AG04449 (cell line): ENCODE results near the gene CTSL.

ENCODE experiments used
- CTCF ChIA-PET: fragments of 350-600 bp; formaldehyde crosslinking; extraction: SDS; loops from one replicate; lab custom pipeline; 2021; ENCODE audit warnings: antibody characterized with exemption; lab: Yijun Ruan, JAX
- POLR2A ChIA-PET: fragments of 400-600, 350-600 bp; formaldehyde crosslinking; extraction: SDS; loops from one replicate; lab custom pipeline; 2020; ENCODE audit warnings: antibody characterized with exemption, inconsistent platforms; lab: Yijun Ruan, JAX
- DNase-seq: peaks from one replicate; pipeline ENCODE4 v3.0.0-alpha.2; 2010; ENCODE audit warnings: low read depth, low spot score
- H3K4me3 ChIP-seq: 2 replicates; pipeline ENCODE4 v1.5.1; 2011; ENCODE audit warnings: low read depth, mild to moderate bottlenecking, control low read depth, low read length
- TF ChIP-seq, protein P1 (sequence below): IDR thresholded peaks from one replicate; pipeline ENCODE4 v1.5.1; 2011; ENCODE audit warnings: mild to moderate bottlenecking, moderate library complexity, low read length, control low read depth, inconsistent platforms; ENCODE audit not compliant: insufficient read depth; ENCODE audit errors: missing control alignments

Gene CTSL

DNA sequence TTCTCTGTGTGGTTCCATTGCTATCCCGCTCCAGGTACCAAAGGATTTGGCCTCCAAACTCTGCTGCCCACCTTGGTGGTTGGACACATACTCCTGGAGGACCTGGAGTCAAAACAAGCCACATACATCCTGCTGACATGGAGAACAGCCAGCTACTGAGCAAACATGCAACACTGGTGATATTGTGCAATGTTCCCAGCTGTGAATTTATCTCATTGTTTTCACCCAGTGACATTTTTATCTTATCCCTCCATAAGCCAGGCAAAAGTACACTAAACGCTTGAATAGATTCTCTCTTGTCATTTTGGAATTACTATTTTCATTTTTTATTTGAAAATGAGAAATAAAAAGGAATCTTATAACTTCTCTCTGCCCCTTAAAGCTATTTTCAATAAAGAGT is 11.1 kb upstream of the CTSL start:
- H3K4me3 ChIP-seq: no peak overlapping the region
- DNase-seq: peak; percentile 62
- TF ChIP-seq, protein P1, sequence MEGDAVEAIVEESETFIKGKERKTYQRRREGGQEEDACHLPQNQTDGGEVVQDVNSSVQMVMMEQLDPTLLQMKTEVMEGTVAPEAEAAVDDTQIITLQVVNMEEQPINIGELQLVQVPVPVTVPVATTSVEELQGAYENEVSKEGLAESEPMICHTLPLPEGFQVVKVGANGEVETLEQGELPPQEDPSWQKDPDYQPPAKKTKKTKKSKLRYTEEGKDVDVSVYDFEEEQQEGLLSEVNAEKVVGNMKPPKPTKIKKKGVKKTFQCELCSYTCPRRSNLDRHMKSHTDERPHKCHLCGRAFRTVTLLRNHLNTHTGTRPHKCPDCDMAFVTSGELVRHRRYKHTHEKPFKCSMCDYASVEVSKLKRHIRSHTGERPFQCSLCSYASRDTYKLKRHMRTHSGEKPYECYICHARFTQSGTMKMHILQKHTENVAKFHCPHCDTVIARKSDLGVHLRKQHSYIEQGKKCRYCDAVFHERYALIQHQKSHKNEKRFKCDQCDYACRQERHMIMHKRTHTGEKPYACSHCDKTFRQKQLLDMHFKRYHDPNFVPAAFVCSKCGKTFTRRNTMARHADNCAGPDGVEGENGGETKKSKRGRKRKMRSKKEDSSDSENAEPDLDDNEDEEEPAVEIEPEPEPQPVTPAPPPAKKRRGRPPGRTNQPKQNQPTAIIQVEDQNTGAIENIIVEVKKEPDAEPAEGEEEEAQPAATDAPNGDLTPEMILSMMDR: no peak
- ChIA-PET CTCF (interaction anchor here (0.5 to 2.4 kb wide), 7 partner anchors 11 to 366 kb away, joined by 3 to 15 read pairs (median 4); partner anchors contain the start of gene CTSL), POLR2A (interaction anchor here (2.2 kb wide), 1 partner anchor 11 kb away, joined by 23 read pairs; the partner anchor contains the start of gene CTSL)

DNA sequence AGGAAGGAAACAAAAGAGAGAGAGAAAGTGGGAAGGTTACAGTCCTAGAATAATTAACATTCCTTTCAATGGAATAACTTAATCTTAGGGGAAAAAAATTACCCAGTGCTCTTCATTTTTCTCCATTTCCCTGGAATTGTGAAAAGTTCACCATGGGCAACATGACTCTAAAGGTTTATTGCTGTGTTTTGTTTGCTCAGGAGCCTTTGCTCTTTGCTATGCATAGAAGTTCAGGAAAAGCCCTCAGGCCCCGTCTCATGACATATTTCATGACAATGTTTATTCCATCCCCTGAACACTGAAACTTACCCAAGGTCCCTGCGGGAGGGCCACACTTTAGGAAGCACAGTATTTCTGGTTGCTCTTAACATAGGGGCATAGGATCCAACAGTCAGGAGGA is 9.8 kb upstream of the CTSL start:
- ChIA-PET POLR2A (no interaction called here), CTCF (no interaction called here)
- no peak overlapping the region for H3K4me3 ChIP-seq
- DNase-seq: no peak
- TF ChIP-seq, protein P1: no peak

DNA sequence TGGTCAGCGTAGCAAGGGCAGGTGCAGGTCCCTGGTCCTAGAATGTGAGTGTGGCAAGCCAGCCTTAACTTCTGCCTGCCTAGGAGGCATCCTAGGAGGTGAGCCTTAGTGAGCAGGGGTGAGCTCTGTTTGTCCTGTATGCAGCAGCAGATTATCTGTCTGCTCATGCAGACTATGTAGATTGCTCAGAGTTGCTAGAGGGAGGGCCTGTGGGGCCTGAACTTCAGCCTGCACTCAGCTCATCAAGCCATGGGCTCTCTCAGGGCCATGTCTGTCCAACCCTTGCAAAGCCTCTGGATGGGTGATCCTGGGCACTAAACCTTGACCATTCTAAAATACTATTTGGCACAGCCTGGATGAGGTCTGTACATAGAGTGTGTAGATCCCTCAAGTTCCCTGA is 8.5 kb upstream of the CTSL start:
- ChIA-PET POLR2A (interaction anchor here (1.1 kb wide), 1 partner anchor 9 kb away, joined by 3 read pairs; the partner anchor contains the start of gene CTSL), CTCF (interaction anchor here (1.0 kb wide), 1 partner anchor 33 kb away, joined by 3 read pairs; no protein-coding TSS in a partner anchor)
- no peak for DNase-seq
- H3K4me3 ChIP-seq: no peak overlapping the region
- TF ChIP-seq, protein P1: no peak

DNA sequence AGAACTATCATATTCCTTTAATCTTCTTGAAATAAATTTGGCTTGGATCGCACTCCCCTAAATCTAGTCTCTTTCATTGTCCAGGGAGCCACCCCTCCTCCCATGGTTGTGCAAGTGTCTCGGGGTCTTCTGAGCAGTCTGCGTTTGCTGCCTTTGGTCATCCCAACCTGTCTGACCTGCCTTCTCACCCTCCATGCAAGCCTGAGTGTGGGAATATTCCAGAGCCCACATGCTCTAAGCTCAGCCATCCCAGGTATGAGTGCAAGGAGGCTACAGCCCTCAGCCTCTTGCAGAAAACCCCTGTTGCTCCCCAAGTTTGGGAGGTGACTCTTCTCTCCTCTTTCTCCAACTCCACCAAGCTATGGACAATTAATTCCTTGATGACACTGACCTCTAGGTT is 7.7 kb upstream of the CTSL start:
- ChIA-PET CTCF (no interaction called here), POLR2A (interaction anchor here (1.1 kb wide), 1 partner anchor 8 kb away, joined by 3 read pairs; the partner anchor contains the start of gene CTSL)
- TF ChIP-seq, protein P1: no peak
- DNase-seq: no peak
- no peak overlapping the region for H3K4me3 ChIP-seq

DNA sequence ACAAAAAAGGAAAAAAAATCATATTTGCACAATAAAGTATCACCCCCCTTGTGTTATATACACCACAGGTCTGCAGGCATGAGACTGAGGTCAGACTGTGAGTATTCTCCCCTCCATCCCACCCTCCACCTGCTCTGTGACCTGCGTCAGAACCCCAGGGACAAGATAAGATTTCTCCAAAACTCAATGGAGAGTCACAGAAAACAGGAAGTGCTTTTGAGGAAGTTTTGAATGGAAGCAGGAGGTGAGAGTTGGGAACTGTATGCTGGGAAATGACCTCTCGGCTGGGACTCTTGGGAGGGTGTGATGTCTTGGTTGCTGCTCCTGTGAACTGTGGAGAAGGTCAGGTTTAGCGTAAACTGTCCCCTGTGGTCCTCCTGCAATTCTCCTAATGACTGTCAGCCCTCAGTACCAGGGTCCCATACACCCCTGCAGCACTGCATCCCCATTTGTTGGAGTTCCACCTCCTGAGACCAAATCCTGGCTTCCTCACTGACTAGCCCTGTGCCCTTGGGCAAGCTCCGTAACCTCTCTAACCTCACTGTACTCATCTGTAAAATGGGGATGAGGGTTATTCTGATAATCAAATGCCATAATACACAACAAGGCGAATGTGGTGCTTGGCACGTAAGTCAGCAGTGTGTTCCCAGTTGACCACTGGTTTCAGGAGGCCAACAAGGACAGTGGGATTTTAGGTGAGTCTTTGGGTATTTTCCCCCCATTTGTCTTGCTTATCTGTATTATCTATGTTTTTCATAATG is 6.9 kb upstream of the CTSL start:
- POLR2A ChIA-PET: no interaction called here
- TF ChIP-seq, protein P1: no peak
- CTCF ChIA-PET: no interaction called here
- no peak for DNase-seq
- no peak overlapping the region for H3K4me3 ChIP-seq

DNA sequence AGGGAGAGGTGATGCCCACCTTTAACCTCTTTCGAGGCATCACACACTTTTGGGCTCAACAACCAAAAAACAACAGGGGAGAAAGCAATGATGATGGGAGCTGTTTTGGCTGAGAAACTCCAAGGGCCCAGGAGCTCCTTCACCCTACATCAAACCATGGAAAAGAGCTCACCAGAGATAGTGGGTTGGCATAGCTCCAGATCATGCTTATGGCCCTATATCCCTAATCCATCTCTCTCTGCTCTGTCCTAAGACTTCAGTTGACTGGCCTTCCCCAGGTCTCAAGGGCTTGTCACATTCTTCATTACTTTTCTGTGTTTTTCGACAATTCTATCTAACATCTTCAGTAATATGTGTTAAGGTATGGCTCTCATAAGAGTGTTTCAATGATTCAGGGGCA is 5.7 kb upstream of the CTSL start:
- ChIA-PET POLR2A (no interaction called here), CTCF (no interaction called here)
- TF ChIP-seq, protein P1: no peak
- no peak overlapping the region for H3K4me3 ChIP-seq
- no peak for DNase-seq
